CD4-positive, alpha-beta memory T cell (primary cell): ENCODE results near the gene SELENOH. TPM values are rescaled to one million over a fixed set of nuclear protein-coding genes. Genes with fewer than 3 reads are reported as not detected.
A peak's percentile ranks its signal among the peaks of the same experiment; 100 is the strongest.

Experiments used
- CTCF ChIA-PET: fragments of 350-600 bp; sonication (Branson Sonifier 250); formaldehyde crosslinking; loops from one replicate; lab custom pipeline; 2021; ENCODE audit warnings: inconsistent platforms; ENCODE audit not compliant: partially characterized antibody; lab: Charles Lee
- POLR2A ChIA-PET: fragments of 350-600 bp; sonication (Branson Sonifier 250); formaldehyde crosslinking; loops from one replicate; lab custom pipeline; 2021; ENCODE audit not compliant: partially characterized antibody; lab: Charles Lee
- DNase-seq, 5 donors: peaks; one replicate each; pipeline versions ENCODE4 v3.0.0 to v3.0.0-alpha.2; 2020 to 2022; ENCODE audit warnings: mixed read lengths in 1 of 5
- H3K27ac ChIP-seq: one replicate; pipeline ENCODE4 v1.7.0; 2013; ENCODE audit warnings: low read depth, low read length
- H3K27me3 ChIP-seq: 2 replicates; pipeline ENCODE4 v1.7.0; 2013; ENCODE audit warnings: mild to moderate bottlenecking, low read length, moderate library complexity; ENCODE audit not compliant: insufficient read depth
- H3K36me3 ChIP-seq: 2 replicates; pipeline ENCODE4 v1.7.0; 2013; ENCODE audit warnings: mild to moderate bottlenecking, low read length, moderate library complexity; ENCODE audit not compliant: insufficient read depth
- H3K4me1 ChIP-seq: 2 replicates; pipeline ENCODE4 v1.7.0; 2013; ENCODE audit warnings: mild to moderate bottlenecking, low read length, moderate library complexity; ENCODE audit not compliant: insufficient read depth
- H3K4me3 ChIP-seq, 2 donors: one replicate each; pipeline ENCODE4 v1.7.0; 2013; ENCODE audit warnings: low read length in 2 of 2, mild to moderate bottlenecking in 1 of 2
- H3K9me3 ChIP-seq, 2 donors: one replicate each; pipeline ENCODE4 v1.7.0; 2013; ENCODE audit warnings: low read length in 2 of 2, control low read depth in 1 of 2; ENCODE audit not compliant: control insufficient read depth in 1 of 2
- H3K27ac Mint-ChIP-seq, 7 donors: one replicate each; pipeline ENCODE4 v1.8.0; 2020 to 2021; ENCODE audit warnings: mixed read lengths in 7 of 7, mild to moderate bottlenecking in 6 of 7, inconsistent platforms in 3 of 7, moderate library complexity in 3 of 7
- H3K27me3 Mint-ChIP-seq, 2 donors: one replicate each; pipeline ENCODE4 v1.8.0; 2020 to 2021; ENCODE audit warnings: mixed read lengths in 2 of 2
- H3K36me3 Mint-ChIP-seq, 2 donors: one replicate each; pipeline ENCODE4 v1.8.0; 2020 to 2021; ENCODE audit warnings: mixed read lengths in 2 of 2, inconsistent platforms in 1 of 2, mild to moderate bottlenecking in 1 of 2
- H3K4me1 Mint-ChIP-seq, 4 donors: one replicate each; pipeline ENCODE4 v1.8.0; 2020 to 2021; ENCODE audit warnings: mixed read lengths in 4 of 4, mild to moderate bottlenecking in 1 of 4
- H3K4me3 Mint-ChIP-seq, 8 donors: one replicate each; pipeline ENCODE4 v1.8.0; 2020 to 2021; ENCODE audit warnings: mixed read lengths in 8 of 8, mild to moderate bottlenecking in 7 of 8, moderate library complexity in 6 of 8, inconsistent platforms in 3 of 8
- H3K9me3 Mint-ChIP-seq, 8 donors: one replicate each; pipeline ENCODE4 v1.8.0; 2020 to 2021; ENCODE audit warnings: mixed read lengths in 8 of 8, mild to moderate bottlenecking in 5 of 8, inconsistent platforms in 3 of 8, moderate library complexity in 1 of 8
- intact Hi-C: fragments of 100-400 bp; cut with micrococcal nuclease; formaldehyde crosslinking; loops from one replicate; pipeline ENCODE4 v1.15.1; 2023
- polyA plus RNA-seq, 2 donors: library from polyadenylated mRNA; unstranded; fragments of 300-500 nt; fragmentation: Illumina TruSeq; gene quantifications; one replicate each; pipeline ENCODE4 v1.2.3, GENCODE V29; 2021
- total RNA-seq, 2 experiments: library from RNA; stranded (reverse); gene quantifications; one replicate each; pipeline ENCODE4 v1.2.3, GENCODE V29; 2021

The SELENOH gene
- total and polyA plus RNA-seq, 4 experiments from 2014 or later = 102 to 223 (median 150) TPM

- Histone ChIP-seq H3K4me1 (no peaks in the 10 kb centered on the region), H3K9me3 (no peaks in the 10 kb centered on the region), H3K36me3 (no peaks in the 10 kb centered on the region), H3K4me3 (no peak overlapping the region), H3K27me3 (no peaks in the 10 kb centered on the region), H3K27ac (no peak overlapping the region)
- intact Hi-C loops = no loop called here
- Mint-ChIP-seq H3K27ac (peak overlapping the region in 1 of 7 donors; percentile 57), H3K27me3 (no peaks in the 10 kb centered on the region), H3K36me3 (peaks cover 0 to 3% of the 10 kb centered on the region in 2 donors), H3K4me3 (no peak overlapping the region), H3K9me3 (peaks cover 0 to 1% (median 0%) of the 10 kb centered on the region in 8 donors), H3K4me1 (peaks cover 0 to 14% (median 3%) of the 10 kb centered on the region in 4 donors)
- no peak for DNase-seq
- POLR2A ChIA-PET = no interaction called here
- CTCF ChIA-PET = interaction anchor here (2.0 kb wide), 1 partner anchor 30 kb away, joined by 8 read pairs; no protein-coding TSS in a partner anchor
Measured at GRCh38 chr11:57770793-57771192, 29.5 kb downstream of the SELENOH start.

- no peak for DNase-seq
- H3K36me3 Mint-ChIP-seq = peaks cover 0 to 4% of the 10 kb centered on the region in 2 donors
- H3K9me3 Mint-ChIP-seq = peaks cover 0 to 1% (median 0%) of the 10 kb centered on the region in 8 donors
- no peak overlapping the region for H3K27ac Mint-ChIP-seq
- Histone ChIP-seq H3K27ac (no peak overlapping the region), H3K36me3 (no peaks in the 10 kb centered on the region), H3K4me3 (no peak overlapping the region), H3K9me3 (no peaks in the 10 kb centered on the region), H3K4me1 (no peaks in the 10 kb centered on the region), H3K27me3 (no peaks in the 10 kb centered on the region)
- intact Hi-C loops = no loop called here
- no peak overlapping the region for H3K4me3 Mint-ChIP-seq
- H3K4me1 Mint-ChIP-seq = peaks cover 0 to 14% (median 4%) of the 10 kb centered on the region in 4 donors
- ChIA-PET CTCF (interaction anchor here (2.0 kb wide), 1 partner anchor 29 kb away, joined by 8 read pairs; no protein-coding TSS in a partner anchor), POLR2A (no interaction called here)
- no peaks in the 10 kb centered on the region for H3K27me3 Mint-ChIP-seq
Measured at GRCh38 chr11:57771365-57771764, 30.1 kb downstream of the SELENOH start.

DNA sequence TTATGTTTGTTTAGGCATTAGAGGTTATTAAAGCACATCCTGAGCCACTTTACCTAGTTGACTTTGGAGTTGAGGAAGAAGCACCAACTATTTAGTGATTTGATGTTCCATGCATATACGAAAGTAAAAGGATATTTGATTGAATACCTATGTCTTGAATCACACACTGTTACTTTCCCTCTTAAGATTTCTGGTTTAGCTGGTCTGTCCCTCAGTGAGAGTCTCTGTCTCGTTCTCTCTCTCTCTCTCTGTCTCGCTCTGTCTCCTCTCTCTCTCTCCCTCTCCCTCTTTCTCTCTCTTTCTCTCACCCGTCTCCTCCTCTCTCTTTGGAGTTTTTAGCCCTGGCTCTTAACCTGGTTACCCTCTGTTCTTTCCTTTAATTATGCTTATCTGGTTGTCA is 31.3 kb downstream of the SELENOH start:
- no peak overlapping the region for H3K4me3 Mint-ChIP-seq
- no peak overlapping the region for H3K27ac ChIP-seq
- CTCF ChIA-PET = interaction anchor here (0.7 kb wide), 1 partner anchor 173 kb away, joined by 4 read pairs; no protein-coding TSS in a partner anchor
- H3K27ac Mint-ChIP-seq = peak overlapping the region in 2 of 7 donors; percentile 37 to 53
- H3K9me3 Mint-ChIP-seq = peaks cover 0 to 1% (median 0%) of the 10 kb centered on the region in 8 donors
- intact Hi-C loops = no loop called here
- POLR2A ChIA-PET = no interaction called here
- no peaks in the 10 kb centered on the region for H3K9me3 ChIP-seq
- H3K36me3 ChIP-seq = no peaks in the 10 kb centered on the region
- peaks cover 0 to 14% (median 4%) of the 10 kb centered on the region in 4 donors for H3K4me1 Mint-ChIP-seq
- no peaks in the 10 kb centered on the region for H3K4me1 ChIP-seq
- no peaks in the 10 kb centered on the region for H3K27me3 ChIP-seq
- H3K27me3 Mint-ChIP-seq = no peaks in the 10 kb centered on the region
- DNase-seq = no peak
- H3K36me3 Mint-ChIP-seq = peaks cover 0 to 5% of the 10 kb centered on the region in 2 donors
- H3K4me3 ChIP-seq = no peak overlapping the region

DNA sequence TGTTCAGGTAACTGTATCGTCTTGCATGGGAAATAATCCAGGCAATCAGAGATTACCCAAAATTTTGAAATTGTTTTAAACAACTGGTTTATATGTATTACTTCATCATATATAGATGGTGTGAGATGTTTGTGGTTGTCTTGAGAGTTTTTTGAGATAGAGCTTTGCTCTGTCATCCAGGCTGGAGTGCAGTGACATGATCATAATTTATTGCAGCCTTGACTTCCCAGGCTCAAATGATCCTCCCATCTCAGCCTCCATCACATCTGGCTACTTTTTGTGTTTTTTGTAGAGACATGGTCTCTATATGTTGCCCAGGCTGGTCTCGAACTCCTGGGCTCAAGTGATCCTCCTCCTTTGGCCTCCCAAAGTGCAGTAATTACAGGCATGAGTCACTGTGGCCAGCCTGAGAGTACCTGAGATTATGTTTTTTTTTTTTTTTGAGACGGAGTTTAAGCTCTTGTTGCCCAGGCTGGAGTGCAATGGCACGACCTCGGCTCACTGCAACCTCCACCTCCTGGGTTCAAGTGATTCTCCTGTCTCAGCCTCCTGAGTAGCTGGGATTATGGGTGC is 31.8 kb downstream of the SELENOH start:
- ChIA-PET POLR2A (no interaction called here), CTCF (interaction anchor here (0.7 kb wide), 1 partner anchor 173 kb away, joined by 4 read pairs; no protein-coding TSS in a partner anchor)
- H3K36me3 ChIP-seq = no peaks in the 10 kb centered on the region
- no peaks in the 10 kb centered on the region for H3K9me3 ChIP-seq
- H3K4me1 ChIP-seq = no peaks in the 10 kb centered on the region
- no peaks in the 10 kb centered on the region for H3K27me3 ChIP-seq
- Mint-ChIP-seq H3K9me3 (peaks cover 0 to 1% (median 0%) of the 10 kb centered on the region in 8 donors), H3K4me1 (peaks cover 0 to 14% (median 4%) of the 10 kb centered on the region in 4 donors), H3K27me3 (no peaks in the 10 kb centered on the region), H3K27ac (no peak overlapping the region), H3K36me3 (peaks cover 0 to 5% of the 10 kb centered on the region in 2 donors), H3K4me3 (no peak overlapping the region)
- DNase-seq = no peak
- H3K27ac ChIP-seq = no peak overlapping the region
- intact Hi-C loops = no loop called here
- no peak overlapping the region for H3K4me3 ChIP-seq

DNA sequence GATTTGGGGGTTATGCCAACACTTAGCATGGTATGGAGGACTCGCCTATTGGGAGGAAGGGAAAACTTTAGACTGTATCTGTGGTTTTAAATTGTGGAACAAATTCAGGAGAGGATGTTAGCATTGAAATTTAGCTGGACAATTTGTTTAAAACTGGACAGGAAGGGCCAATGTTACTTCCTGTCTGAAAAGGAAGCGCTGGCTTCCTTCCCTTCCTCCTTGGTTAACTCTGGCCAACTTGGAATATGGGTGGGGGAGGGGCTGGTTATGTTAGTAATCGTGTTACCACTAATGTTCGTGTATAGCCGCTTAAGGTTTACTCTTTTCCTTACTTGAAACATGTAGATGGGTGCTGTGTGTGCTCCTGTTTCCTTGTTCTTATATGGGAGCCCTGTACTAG is 34.2 kb downstream of the SELENOH start:
- Mint-ChIP-seq H3K4me3 (no peak overlapping the region), H3K36me3 (peaks cover 0 to 5% of the 10 kb centered on the region in 2 donors), H3K9me3 (peaks cover 0 to 1% (median 0%) of the 10 kb centered on the region in 8 donors), H3K4me1 (peaks cover 0 to 14% (median 4%) of the 10 kb centered on the region in 4 donors), H3K27me3 (no peaks in the 10 kb centered on the region), H3K27ac (no peak overlapping the region)
- Histone ChIP-seq H3K9me3 (no peaks in the 10 kb centered on the region), H3K36me3 (no peaks in the 10 kb centered on the region), H3K4me1 (no peaks in the 10 kb centered on the region), H3K27me3 (no peaks in the 10 kb centered on the region), H3K4me3 (no peak overlapping the region), H3K27ac (no peak overlapping the region)
- ChIA-PET POLR2A (no interaction called here), CTCF (interaction anchor here (1.3 to 1.8 kb wide), 2 partner anchors 10 to 25 kb away, joined by 4 to 8 read pairs; no protein-coding TSS in a partner anchor)
- intact Hi-C loops = no loop called here
- DNase-seq = no peak

- intact Hi-C loops = no loop called here
Measured at GRCh38 chr11:57776031-57776521, 34.8 kb downstream of the SELENOH start.

GRCh38 chr11:57776577-57777210 is 35.4 kb downstream of the SELENOH start:
- Mint-ChIP-seq H3K36me3 (peaks cover 0 to 5% of the 10 kb centered on the region in 2 donors), H3K27me3 (no peaks in the 10 kb centered on the region), H3K4me1 (peaks cover 0 to 14% (median 4%) of the 10 kb centered on the region in 4 donors), H3K27ac (no peak overlapping the region), H3K9me3 (no peaks in the 10 kb centered on the region), H3K4me3 (no peak overlapping the region)
- no peaks in the 10 kb centered on the region for H3K9me3 ChIP-seq
- H3K4me1 ChIP-seq = no peaks in the 10 kb centered on the region
- intact Hi-C loops = no loop called here
- H3K36me3 ChIP-seq = no peaks in the 10 kb centered on the region
- no peak overlapping the region for H3K27ac ChIP-seq
- H3K4me3 ChIP-seq = no peak overlapping the region
- ChIA-PET CTCF (interaction anchor here (0.9 to 1.2 kb wide), 2 partner anchors 24 to 283 kb away, joined by 3 to 4 read pairs; no protein-coding TSS in a partner anchor), POLR2A (no interaction called here)
- H3K27me3 ChIP-seq = no peaks in the 10 kb centered on the region
- no peak for DNase-seq

More at GRCh38 chr11:57776031-57776521, 34.8 kb downstream of the SELENOH start:
- H3K4me3 Mint-ChIP-seq = no peak overlapping the region
- no peak overlapping the region for H3K27ac Mint-ChIP-seq
- no peak for DNase-seq
- peaks cover 0 to 1% (median 0%) of the 10 kb centered on the region in 8 donors for H3K9me3 Mint-ChIP-seq
- Histone ChIP-seq H3K9me3 (no peaks in the 10 kb centered on the region), H3K36me3 (no peaks in the 10 kb centered on the region), H3K4me3 (no peak overlapping the region), H3K27me3 (no peaks in the 10 kb centered on the region), H3K27ac (no peak overlapping the region), H3K4me1 (no peaks in the 10 kb centered on the region)
- H3K27me3 Mint-ChIP-seq = no peaks in the 10 kb centered on the region
- ChIA-PET POLR2A (no interaction called here), CTCF (interaction anchor here (0.9 to 1.8 kb wide), 2 partner anchors 25 to 282 kb away, joined by 4 to 8 read pairs; no protein-coding TSS in a partner anchor)
- H3K4me1 Mint-ChIP-seq = peaks cover 0 to 14% (median 4%) of the 10 kb centered on the region in 4 donors
- peaks cover 0 to 5% of the 10 kb centered on the region in 2 donors for H3K36me3 Mint-ChIP-seq
